ENCODE results near the gene TMEM53. TPM values are rescaled to one million over a fixed set of nuclear protein-coding genes. Genes with fewer than 3 reads are reported as not detected.

TMEM53 gene
- total RNA-seq, 1 experiment from 2014 or later: 3.3 TPM

DNA sequence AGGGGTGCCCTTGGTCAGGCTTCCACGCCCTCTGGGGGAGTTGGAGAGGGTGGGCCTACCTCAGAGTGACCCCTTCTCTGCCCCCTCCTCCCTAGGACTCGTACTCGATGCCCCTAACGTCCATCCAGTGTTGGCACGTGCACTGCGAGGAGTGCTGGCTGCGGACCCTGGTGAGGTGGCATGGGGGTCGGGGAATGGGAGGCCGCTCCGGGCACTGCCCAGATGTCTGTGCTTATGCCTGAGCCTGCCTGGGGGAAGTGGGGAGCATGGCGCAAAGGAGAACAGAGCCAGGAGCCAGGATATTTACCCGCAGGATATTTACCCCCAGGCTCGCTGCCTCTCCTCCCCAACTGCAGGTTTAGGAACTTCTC is 24.5 kb downstream of the TMEM53 start:
- no peak overlapping the region for H3K4me3 ChIP-seq (ENCODE audit: low read depth, low read length, poor library complexity, severe bottlenecking)
- CTCF ChIA-PET: no interaction called here

GRCh38 chr1:44648529-44649250 is 25.6 kb downstream of the TMEM53 start:
- Histone ChIP-seq H3K9me3 (ENCODE audit: low read depth, low read length, poor library complexity, severe bottlenecking) (no peaks in the 10 kb centered on the region), H3K36me3 (ENCODE audit: insufficient read depth, low read length, poor library complexity, severe bottlenecking) (peaks cover 47% of the 10 kb centered on the region), H3K4me3 (ENCODE audit: low read depth, low read length, poor library complexity, severe bottlenecking) (no peak overlapping the region), H3K4me1 (ENCODE audit: insufficient read depth, low read length, poor library complexity, severe bottlenecking) (no peaks in the 10 kb centered on the region), H3K27me3 (replicated peaks; ENCODE audit: insufficient read depth, low read depth, low read length, poor library complexity) (no peaks in the 10 kb centered on the region), H3K27ac (ENCODE audit: low read depth, low read length, poor library complexity, severe bottlenecking) (no peak overlapping the region)
- DNase-seq (ENCODE audit: low spot score): no peak
- ChIA-PET CTCF (no interaction called here), POLR2A (ENCODE audit: low non-redundant PET) (no interaction called here)
- no peak for TF ChIP-seq EZH2 (IDR thresholded peaks at IDR 0.05; ENCODE audit: borderline replicate concordance, low read depth, low read length, poor library complexity, severe bottlenecking)
- TF ChIP-seq CTCF (conservative IDR thresholded peaks at IDR 0.05; ENCODE audit: low read depth, low read length): no peak
- intact Hi-C loops (cut with micrococcal nuclease; ENCODE audit: unreplicated experiment): no loop called here
- BruUV-seq (replicated peaks): no TSS peak

More for the DNA sequence above, 24.5 kb downstream of the TMEM53 start:
- BruUV-seq (replicated peaks): no TSS peak
- Histone ChIP-seq H3K27ac (ENCODE audit: low read depth, low read length, poor library complexity, severe bottlenecking) (no peak overlapping the region), H3K4me1 (ENCODE audit: insufficient read depth, low read length, poor library complexity, severe bottlenecking) (no peaks in the 10 kb centered on the region), H3K9me3 (ENCODE audit: low read depth, low read length, poor library complexity, severe bottlenecking) (no peaks in the 10 kb centered on the region), H3K27me3 (replicated peaks; ENCODE audit: insufficient read depth, low read depth, low read length, poor library complexity) (no peaks in the 10 kb centered on the region), H3K36me3 (ENCODE audit: insufficient read depth, low read length, poor library complexity, severe bottlenecking) (peaks cover 39% of the 10 kb centered on the region)
- no peak for DNase-seq (ENCODE audit: low spot score)
- TF ChIP-seq CTCF (conservative IDR thresholded peaks at IDR 0.05; ENCODE audit: low read depth, low read length): no peak
- POLR2A ChIA-PET (ENCODE audit: low non-redundant PET): interaction anchor here (0.6 kb wide), 1 partner anchor 264 kb away, joined by 7 read pairs; no protein-coding TSS in a partner anchor
- intact Hi-C loops (cut with micrococcal nuclease; ENCODE audit: unreplicated experiment): loop anchor here (5.0 to 10.0 kb wide), 2 partner anchors 432 to 555 kb away; no protein-coding TSS in a partner anchor

- no peaks in the 10 kb centered on the region for H3K9me3 ChIP-seq (ENCODE audit: low read depth, low read length, poor library complexity, severe bottlenecking)
- no peaks in the 10 kb centered on the region for H3K4me1 ChIP-seq (ENCODE audit: insufficient read depth, low read length, poor library complexity, severe bottlenecking)
- CTCF ChIA-PET: no interaction called here
- POLR2A ChIA-PET (ENCODE audit: low non-redundant PET): no interaction called here
- BruUV-seq (replicated peaks): no TSS peak
- DNase-seq (ENCODE audit: low spot score): no peak
- H3K27ac ChIP-seq (ENCODE audit: low read depth, low read length, poor library complexity, severe bottlenecking): no peak overlapping the region
- H3K4me3 ChIP-seq (ENCODE audit: low read depth, low read length, poor library complexity, severe bottlenecking): no peak overlapping the region
- no peaks in the 10 kb centered on the region for H3K27me3 ChIP-seq (replicated peaks; ENCODE audit: insufficient read depth, low read depth, low read length, poor library complexity)
- TF ChIP-seq CTCF (conservative IDR thresholded peaks at IDR 0.05; ENCODE audit: low read depth, low read length) (no peak), EZH2 (IDR thresholded peaks at IDR 0.05; ENCODE audit: borderline replicate concordance, low read depth, low read length, poor library complexity, severe bottlenecking) (no peak)
- intact Hi-C loops (cut with micrococcal nuclease; ENCODE audit: unreplicated experiment): no loop called here
- peaks cover 47% of the 10 kb centered on the region for H3K36me3 ChIP-seq (ENCODE audit: insufficient read depth, low read length, poor library complexity, severe bottlenecking)
Observed at GRCh38 chr1:44647896-44648295, 26.4 kb downstream of the TMEM53 start.
